NCI-H345 treated with DMSO at 0.1 percent for 48 hours (cell line): ENCODE results near the gene AGAP1.

Experiments used
- DNase-seq: peaks from one replicate; lab custom pipeline; 2025; ENCODE audit not compliant: unreplicated experiment; lab: John Stamatoyannopoulos, UW

AGAP1 gene

GRCh38 chr2:235546151-235546435, 52.2 kb downstream of the AGAP1 start:
- no peak for DNase-seq

- no peak for DNase-seq
Observed at GRCh38 chr2:235546436-235546835, 52.6 kb downstream of the AGAP1 start.

GRCh38 chr2:235549735-235550377, 56.0 kb downstream of the AGAP1 start:
- no peak for DNase-seq

- DNase-seq: no peak
Observed at GRCh38 chr2:235550378-235550760, 56.5 kb downstream of the AGAP1 start.

GRCh38 chr2:235550946-235551345, 57.1 kb downstream of the AGAP1 start:
- no peak for DNase-seq

GRCh38 chr2:235551965-235552364, 58.1 kb downstream of the AGAP1 start:
- no peak for DNase-seq

- no peak for DNase-seq
Observed at GRCh38 chr2:235552671-235553070, 58.8 kb downstream of the AGAP1 start.

GRCh38 chr2:235553291-235553690, 59.4 kb downstream of the AGAP1 start:
- DNase-seq: no peak

- no peak for DNase-seq
Observed at GRCh38 chr2:235553696-235554100, 59.9 kb downstream of the AGAP1 start.

GRCh38 chr2:235554385-235554784, 60.5 kb downstream of the AGAP1 start:
- DNase-seq: no peak

- DNase-seq: no peak
Observed at GRCh38 chr2:235554936-235555335, 61.1 kb downstream of the AGAP1 start.

GRCh38 chr2:235555371-235555770, 61.5 kb downstream of the AGAP1 start:
- DNase-seq: no peak

GRCh38 chr2:235556086-235556485, 62.2 kb downstream of the AGAP1 start:
- DNase-seq: no peak

- no peak for DNase-seq
Observed at GRCh38 chr2:235556901-235557300, 63.1 kb downstream of the AGAP1 start.

- no peak for DNase-seq
Observed at GRCh38 chr2:235557903-235558302, 64.1 kb downstream of the AGAP1 start.

GRCh38 chr2:235558572-235558971, 64.7 kb downstream of the AGAP1 start:
- DNase-seq: no peak

- DNase-seq: no peak
Observed at GRCh38 chr2:235560345-235560744, 66.5 kb downstream of the AGAP1 start.

GRCh38 chr2:235561450-235561849, 67.6 kb downstream of the AGAP1 start:
- no peak for DNase-seq

- no peak for DNase-seq
Observed at GRCh38 chr2:235562065-235562747, 68.4 kb downstream of the AGAP1 start.

- DNase-seq: no peak
Observed at GRCh38 chr2:235563056-235563910, 69.4 kb downstream of the AGAP1 start.

GRCh38 chr2:235564066-235564465, 70.2 kb downstream of the AGAP1 start:
- DNase-seq: no peak

- no peak for DNase-seq
Observed at GRCh38 chr2:235564884-235565530, 71.2 kb downstream of the AGAP1 start.
